ENCODE results near the gene ST3GAL6.
A peak's percentile ranks its signal among the peaks of the same experiment; 100 is the strongest.

The ST3GAL6 gene

GRCh38 chr3:98741121-98741716 lies 21.9 kb upstream of the ST3GAL6 start:
- no peak for DNase-seq

GRCh38 chr3:98743071-98743470 lies 20.1 kb upstream of the ST3GAL6 start:
- DNase-seq, result no peak

GRCh38 chr3:98744283-98744682 lies 18.9 kb upstream of the ST3GAL6 start:
- DNase-seq, result peak; percentile 53

- no peak for DNase-seq
Observed at GRCh38 chr3:98745718-98746117, 17.4 kb upstream of the ST3GAL6 start.

- no peak for DNase-seq
Observed at GRCh38 chr3:98746122-98746521, 17.0 kb upstream of the ST3GAL6 start.

- DNase-seq, result no peak
Observed at GRCh38 chr3:98746882-98747281, 16.3 kb upstream of the ST3GAL6 start.

GRCh38 chr3:98750276-98750919 lies 12.7 kb upstream of the ST3GAL6 start:
- no peak for DNase-seq

GRCh38 chr3:98754483-98754882 lies 8.7 kb upstream of the ST3GAL6 start:
- no peak for DNase-seq

- no peak for DNase-seq
Observed at GRCh38 chr3:98755601-98756000, 7.5 kb upstream of the ST3GAL6 start.

- DNase-seq, result no peak
Observed at GRCh38 chr3:98759629-98760028, 3.5 kb upstream of the ST3GAL6 start.

- DNase-seq, result peak; percentile 83
Observed at GRCh38 chr3:98761643-98762229, 1.4 kb upstream of the ST3GAL6 start.

GRCh38 chr3:98763819-98764418 lies 779 bp downstream of the ST3GAL6 start:
- peak; percentile 74 for DNase-seq

GRCh38 chr3:98764472-98764884 lies 1.3 kb downstream of the ST3GAL6 start:
- DNase-seq, result peak; percentile 61

GRCh38 chr3:98765721-98766120 lies 2.6 kb downstream of the ST3GAL6 start:
- DNase-seq, result no peak

GRCh38 chr3:98766924-98767323 lies 3.8 kb downstream of the ST3GAL6 start:
- peak; percentile 50 for DNase-seq

- no peak for DNase-seq
Observed at GRCh38 chr3:98768961-98769360, 5.8 kb downstream of the ST3GAL6 start.

- DNase-seq, result no peak
Observed at GRCh38 chr3:98769448-98769847, 6.3 kb downstream of the ST3GAL6 start.

- peak; percentile 95 for DNase-seq
Observed at GRCh38 chr3:98770261-98771039, 7.3 kb downstream of the ST3GAL6 start.

- peak; percentile 59 for DNase-seq
Observed at GRCh38 chr3:98772022-98772421, 8.9 kb downstream of the ST3GAL6 start.

- DNase-seq, result peak; percentile 61
Observed at GRCh38 chr3:98775459-98776139, 12.5 kb downstream of the ST3GAL6 start.

GRCh38 chr3:98776140-98776493 lies 13.0 kb downstream of the ST3GAL6 start:
- no peak for DNase-seq

GRCh38 chr3:98777286-98777685 lies 14.1 kb downstream of the ST3GAL6 start:
- no peak for DNase-seq

GRCh38 chr3:98777801-98778220 lies 14.7 kb downstream of the ST3GAL6 start:
- DNase-seq, result peak; percentile 54

Data from RPMI8226 (cell line).